Hindlimb muscle (tissue), 1 donor: ENCODE results near the gene ACSS1. TPM values are rescaled to one million over a fixed set of nuclear protein-coding genes. Genes with fewer than 3 reads are reported as not detected.

ENCODE experiments used
- DNase-seq: peaks from one replicate; pipeline ENCODE4 v3.0.0-alpha.2; 2013
- polyA plus RNA-seq: library from polyadenylated mRNA; unstranded; fragments of 120-200 nt; gene quantifications from one replicate; pipeline ENCODE4 v1.2.1, GENCODE V29; 2013; ENCODE audit not compliant: insufficient read length

Gene ACSS1
- polyA plus RNA-seq, 1 donor: 24.4 TPM

- DNase-seq: no peak
Observed at GRCh38 chr20:25046181-25046641, 11.7 kb downstream of the ACSS1 start.

GRCh38 chr20:25045343-25045712 is 12.6 kb downstream of the ACSS1 start:
- no peak for DNase-seq

- DNase-seq: no peak
Observed at GRCh38 chr20:25044660-25045342, 13.1 kb downstream of the ACSS1 start.

DNA sequence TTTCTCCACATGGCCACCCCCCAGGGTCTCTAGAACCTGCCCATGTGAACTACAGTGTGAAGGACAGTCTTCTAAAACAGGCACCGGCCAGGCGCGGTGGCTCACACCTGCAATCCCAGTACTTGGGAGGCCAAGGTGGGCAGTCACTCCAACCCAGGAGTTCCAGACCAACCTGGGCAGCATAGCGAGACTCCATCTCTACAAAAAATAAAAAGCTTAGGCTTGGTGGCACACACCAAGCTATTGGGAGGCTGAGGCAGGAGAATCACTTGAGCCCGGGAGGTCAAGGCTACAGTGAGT is 13.7 kb downstream of the ACSS1 start:
- DNase-seq: no peak

- DNase-seq: no peak
Observed at GRCh38 chr20:25043499-25044260, 14.3 kb downstream of the ACSS1 start.

DNA sequence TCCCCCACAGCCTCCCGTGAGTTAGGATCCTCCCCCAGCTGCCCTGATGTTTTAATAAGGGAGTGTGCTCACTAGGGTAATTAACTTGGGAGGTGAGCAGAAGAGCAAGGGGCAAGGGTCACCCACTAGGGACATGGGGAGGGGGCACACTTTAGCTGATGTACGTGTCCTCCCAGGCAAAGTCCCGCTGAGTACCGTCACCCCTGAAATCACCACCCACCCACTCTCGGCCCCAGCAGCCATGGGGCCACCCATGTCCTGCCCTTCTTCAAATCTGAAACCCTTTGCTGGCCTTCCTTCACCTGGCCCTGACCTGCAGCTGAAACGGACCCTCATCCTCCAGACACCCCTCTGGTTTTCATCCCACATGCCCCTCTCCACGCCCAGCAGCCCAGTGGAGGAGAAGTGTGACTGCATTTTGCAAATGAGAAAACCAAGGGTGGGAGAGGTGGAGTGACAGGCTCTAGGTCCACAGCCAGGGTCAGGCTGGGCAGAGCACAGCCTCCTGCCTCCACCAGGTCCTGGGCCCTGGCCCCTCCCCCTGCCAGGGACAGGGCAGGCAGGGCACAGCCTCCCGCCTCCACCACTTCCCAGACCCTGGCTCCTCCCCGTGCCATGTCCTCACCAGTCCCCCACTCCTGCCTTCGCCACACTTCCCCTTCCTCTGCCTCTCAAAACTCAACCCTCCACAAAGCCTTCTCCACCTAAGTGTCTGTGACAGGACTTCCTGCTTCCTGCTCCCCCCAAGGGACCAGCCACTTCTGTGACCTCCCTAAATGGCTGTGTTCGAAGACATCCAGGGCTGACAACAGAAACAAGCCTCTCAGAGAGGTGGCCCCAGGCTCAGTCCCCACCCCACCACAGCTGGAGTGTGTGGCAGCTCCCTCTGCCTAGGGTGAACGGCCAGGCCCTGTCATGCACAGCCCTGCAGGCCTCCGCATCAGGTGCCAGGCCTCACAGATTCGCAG is 15.1 kb downstream of the ACSS1 start:
- DNase-seq: no peak

- DNase-seq: no peak
Observed at GRCh38 chr20:25041813-25042530, 16.0 kb downstream of the ACSS1 start.

DNA sequence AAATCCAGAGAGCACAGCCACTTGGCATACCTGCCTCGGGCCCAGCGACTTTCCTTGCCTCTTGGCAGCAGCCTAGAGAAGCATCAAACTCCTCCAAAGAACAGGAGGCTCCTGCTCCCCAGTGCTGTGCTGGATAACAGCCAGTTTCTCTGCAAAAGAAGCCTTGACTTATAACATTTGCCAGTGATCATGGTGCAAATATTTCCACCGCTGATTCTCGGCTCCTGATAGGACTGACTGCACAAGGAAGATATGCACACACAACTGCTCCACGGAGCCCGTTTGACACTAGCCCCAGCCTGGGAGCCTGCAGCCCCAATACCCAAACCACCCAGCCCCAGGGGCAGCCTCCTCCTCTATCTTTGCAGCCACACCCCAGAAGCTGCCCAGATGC is 17.5 kb downstream of the ACSS1 start:
- DNase-seq: peak; percentile 73

- peak; percentile 89 for DNase-seq
Observed at GRCh38 chr20:25039697-25040437, 18.1 kb downstream of the ACSS1 start.

- DNase-seq: no peak
Observed at GRCh38 chr20:25038591-25039015, 19.3 kb downstream of the ACSS1 start.

DNA sequence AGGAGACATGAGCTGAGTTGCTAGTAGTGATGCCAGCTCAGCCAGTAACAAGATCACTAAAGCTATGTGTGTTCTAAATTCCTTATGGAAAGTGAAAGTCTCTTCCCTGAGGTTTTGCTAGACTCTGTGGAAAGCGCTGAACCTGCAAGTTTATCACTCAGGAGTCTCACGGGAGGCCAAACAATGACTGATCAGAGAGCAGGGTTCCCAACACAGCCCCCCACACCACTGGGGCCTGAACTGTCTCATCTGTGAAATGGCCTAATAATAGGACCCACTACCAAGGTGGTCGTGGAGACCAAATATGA is 19.9 kb downstream of the ACSS1 start:
- no peak for DNase-seq

GRCh38 chr20:25037288-25038102 is 20.4 kb downstream of the ACSS1 start:
- no peak for DNase-seq

DNA sequence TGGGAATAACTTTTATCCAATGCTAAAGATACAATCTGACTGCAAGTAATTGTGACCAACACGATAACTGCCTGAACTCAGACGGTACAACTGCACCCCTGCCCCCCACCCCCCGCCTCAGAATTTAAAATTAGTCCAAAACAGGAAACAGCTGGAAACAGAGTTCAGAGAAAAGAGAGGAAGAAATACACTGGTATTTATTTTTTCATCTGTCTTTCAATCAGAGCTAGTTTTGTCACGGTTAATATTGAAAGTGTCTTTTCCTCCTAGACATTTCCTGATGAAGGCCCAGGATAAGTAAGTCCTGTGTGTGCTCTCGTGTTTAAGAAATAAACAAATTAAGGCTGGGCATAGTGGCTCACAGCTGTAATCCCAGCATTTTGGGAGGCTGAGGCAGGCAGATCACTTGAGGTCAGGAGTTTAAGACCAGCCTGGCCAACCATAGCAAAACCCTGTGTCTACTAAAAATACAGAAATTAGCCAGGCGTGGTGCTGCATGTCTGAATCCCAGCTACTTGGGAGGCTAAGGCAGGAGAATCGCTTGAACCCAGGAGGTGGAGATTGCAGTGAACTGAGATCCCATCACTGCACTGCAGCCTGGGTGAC is 21.5 kb downstream of the ACSS1 start:
- DNase-seq: no peak

DNA sequence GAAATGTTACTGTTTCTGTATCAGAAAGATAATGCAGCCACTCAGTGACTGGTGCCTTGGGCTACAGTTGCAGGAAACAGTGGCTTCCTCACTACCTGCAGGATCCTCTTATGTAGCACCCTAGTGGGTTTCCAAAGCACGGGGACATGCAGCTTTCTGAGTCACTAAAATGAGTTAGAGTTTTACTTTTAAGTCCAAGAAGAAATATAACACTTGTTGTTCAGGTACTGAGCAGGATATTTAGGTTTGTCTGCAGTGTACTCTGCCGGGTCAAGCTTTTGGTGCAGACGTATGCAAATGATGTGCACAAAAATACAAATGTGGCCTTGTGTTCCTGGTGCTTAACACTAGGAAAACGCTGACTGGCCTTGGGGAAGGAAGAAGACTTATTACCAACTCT is 22.0 kb downstream of the ACSS1 start:
- no peak for DNase-seq

DNA sequence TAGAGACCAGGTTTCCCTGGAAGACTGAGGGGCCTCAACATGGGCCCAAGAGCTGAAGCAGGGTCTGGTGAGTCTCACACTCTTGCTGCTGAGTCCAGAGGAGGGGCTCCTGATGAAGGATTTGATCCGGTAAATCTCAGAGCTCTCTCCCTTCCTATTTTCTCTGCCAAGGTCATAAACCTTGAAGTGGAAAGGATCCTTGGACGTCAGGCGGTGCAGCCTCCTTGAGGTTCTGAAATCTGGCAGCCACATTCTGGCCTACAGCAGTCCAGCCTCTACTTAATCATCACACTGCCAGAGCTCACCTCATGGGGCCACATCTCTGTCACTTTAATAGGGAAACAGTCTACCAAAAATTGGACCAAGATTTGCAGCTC is 24.0 kb downstream of the ACSS1 start:
- no peak for DNase-seq

DNA sequence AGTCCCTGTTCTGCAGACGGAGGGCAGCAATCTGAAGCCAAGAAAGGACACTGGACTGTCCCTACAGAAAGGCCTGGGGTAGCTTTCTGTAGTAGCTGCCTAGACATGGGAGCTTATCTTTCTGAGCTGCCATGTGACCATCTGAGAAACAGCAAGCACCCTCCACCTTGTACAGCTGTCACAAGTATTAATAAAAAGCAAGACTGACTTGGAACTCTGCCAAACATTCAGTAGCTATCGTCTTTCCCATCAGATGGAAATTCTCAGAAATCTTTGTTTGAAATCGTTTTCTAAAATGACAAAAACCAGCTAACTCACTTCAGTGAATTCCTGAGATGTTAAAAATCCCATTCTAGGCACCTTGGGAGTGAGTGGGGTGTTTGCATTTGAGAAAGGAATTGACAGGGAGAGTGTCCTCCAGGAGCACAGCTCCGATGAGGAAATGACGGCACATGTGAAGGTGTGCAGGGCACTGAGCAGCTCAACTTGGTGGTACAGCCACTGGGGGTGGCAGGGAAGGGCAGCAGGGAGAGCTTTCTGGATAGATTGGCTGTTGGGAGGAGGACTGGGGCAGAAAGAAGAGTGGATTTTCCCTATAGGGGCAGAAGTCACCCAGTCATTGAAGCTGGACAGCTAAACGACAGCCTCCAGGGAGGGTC is 24.5 kb downstream of the ACSS1 start:
- no peak for DNase-seq

GRCh38 chr20:25032478-25033264 is 25.3 kb downstream of the ACSS1 start:
- DNase-seq: no peak

GRCh38 chr20:25032065-25032477 is 25.9 kb downstream of the ACSS1 start:
- DNase-seq: no peak

GRCh38 chr20:25031241-25031640 is 26.7 kb downstream of the ACSS1 start:
- no peak for DNase-seq
